Islet precursor cell (in vitro differentiated cells): ENCODE measurements around the gene NSL1.
A peak's percentile ranks its signal among the peaks of the same experiment; 100 is the strongest.
"Not testable (repeated sequence)": the region's sequence is repeated elsewhere in the genome, so short reads cannot be mapped to it uniquely, and the experiment has no call there.

Experiments used
- DNase-seq: peaks from one replicate; pipeline ENCODE4 v3.0.0-alpha.2; 2018

NSL1 gene

GRCh38 chr1:212782422-212783154 is 9.0 kb downstream of the NSL1 start:
- peak; percentile 80 for DNase-seq

- no peak for DNase-seq
Measured at GRCh38 chr1:212781225-212781624, 10.4 kb downstream of the NSL1 start.

GRCh38 chr1:212780759-212781158 is 10.8 kb downstream of the NSL1 start:
- no peak for DNase-seq

- not testable (repeated sequence) for DNase-seq
Measured at GRCh38 chr1:212779086-212779485, 12.5 kb downstream of the NSL1 start.

- no peak for DNase-seq
Measured at GRCh38 chr1:212777151-212777550, 14.4 kb downstream of the NSL1 start.

- DNase-seq = no peak
Measured at GRCh38 chr1:212775241-212775640, 16.3 kb downstream of the NSL1 start.

GRCh38 chr1:212774584-212774983 is 17.0 kb downstream of the NSL1 start:
- no peak for DNase-seq

GRCh38 chr1:212773011-212773410 is 18.6 kb downstream of the NSL1 start:
- DNase-seq = no peak

- no peak for DNase-seq
Measured at GRCh38 chr1:212771341-212771740, 20.2 kb downstream of the NSL1 start.

GRCh38 chr1:212769459-212770167 is 22.0 kb downstream of the NSL1 start:
- no peak for DNase-seq

GRCh38 chr1:212766825-212767224 is 24.8 kb downstream of the NSL1 start:
- not testable (repeated sequence) for DNase-seq

GRCh38 chr1:212764718-212765281 is 26.8 kb downstream of the NSL1 start:
- DNase-seq = not testable (repeated sequence)

- no peak for DNase-seq
Measured at GRCh38 chr1:212762839-212763238, 28.7 kb downstream of the NSL1 start.

- no peak for DNase-seq
Measured at GRCh38 chr1:212762234-212762633, 29.3 kb downstream of the NSL1 start.

- DNase-seq = peak; percentile 67
Measured at GRCh38 chr1:212760126-212760823, 31.3 kb downstream of the NSL1 start.

GRCh38 chr1:212759683-212760082 is 31.9 kb downstream of the NSL1 start:
- DNase-seq = no peak

- peak; percentile 57 for DNase-seq
Measured at GRCh38 chr1:212754680-212755079, 36.9 kb downstream of the NSL1 start.

- no peak for DNase-seq
Measured at GRCh38 chr1:212754193-212754592, 37.4 kb downstream of the NSL1 start.

GRCh38 chr1:212753749-212754148 is 37.8 kb downstream of the NSL1 start:
- DNase-seq = no peak

- DNase-seq = no peak
Measured at GRCh38 chr1:212752934-212753497, 38.6 kb downstream of the NSL1 start.

GRCh38 chr1:212752252-212752933 is 39.2 kb downstream of the NSL1 start:
- DNase-seq = no peak

- no peak for DNase-seq
Measured at GRCh38 chr1:212749821-212750535, 41.6 kb downstream of the NSL1 start.
